Chondrocyte (in vitro differentiated cells): ENCODE results near the gene ASTN2. TPM values are rescaled to one million over a fixed set of nuclear protein-coding genes. Genes with fewer than 3 reads are reported as not detected.

Source experiments
- DNase-seq: peaks from one replicate; pipeline ENCODE4 v3.0.0; 2021; ENCODE audit warnings: mixed read lengths, low spot score
- H3K27ac Mint-ChIP-seq: one replicate; pipeline ENCODE4 v1.8.0; 2021; ENCODE audit warnings: mild to moderate bottlenecking, moderate library complexity, mixed read lengths; ENCODE audit not compliant: unreplicated experiment
- H3K27me3 Mint-ChIP-seq: 2 replicates; pipeline ENCODE4 v1.8.0; 2021; ENCODE audit warnings: low read depth, mixed read lengths
- H3K36me3 Mint-ChIP-seq: 2 replicates; pipeline ENCODE4 v1.8.0; 2021; ENCODE audit warnings: low read depth, mixed read lengths
- H3K4me1 Mint-ChIP-seq: 2 replicates; pipeline ENCODE4 v1.8.0; 2021; ENCODE audit warnings: low read depth, mild to moderate bottlenecking, mixed read lengths
- H3K4me3 Mint-ChIP-seq: one replicate; pipeline ENCODE4 v1.8.0; 2021; ENCODE audit warnings: mild to moderate bottlenecking, moderate library complexity, mixed read lengths; ENCODE audit not compliant: unreplicated experiment
- H3K9me3 Mint-ChIP-seq: 2 replicates; pipeline ENCODE4 v1.8.0; 2021; ENCODE audit warnings: low read depth, mixed read lengths
- total RNA-seq: library from RNA; stranded (reverse); gene quantifications from 3 replicates; pipeline ENCODE4 v1.2.1, GENCODE V29; 2021
- TF ChIP-seq, protein P1 (sequence below): fragments of 200-600 bp; sonication (generic); IDR thresholded peaks from 2 replicates; pipeline ENCODE4 v1.5.0; 2021; ENCODE audit warnings: antibody characterized with exemption, mild to moderate bottlenecking, moderate library complexity

ASTN2 gene
- total RNA-seq, 1 donor from 2014 or later = 3.6 TPM

DNA sequence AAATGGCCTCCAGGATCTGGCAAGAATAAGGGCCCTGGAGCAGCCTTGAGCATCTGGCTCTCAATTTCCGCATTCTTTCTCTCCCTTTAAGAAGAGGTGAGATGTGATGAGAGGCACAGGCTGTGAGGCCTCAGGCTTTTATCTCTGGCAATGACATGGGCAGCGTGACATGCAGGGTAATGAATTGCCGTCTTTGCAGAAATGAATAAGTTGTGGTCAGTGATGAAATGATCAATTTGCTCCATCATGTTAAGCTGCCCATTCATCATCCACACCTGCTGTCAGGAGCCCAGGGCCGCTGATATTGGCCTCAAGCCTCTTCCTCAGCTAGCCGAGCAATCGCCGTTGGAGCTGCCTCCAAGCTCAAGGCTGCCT is 462.4 kb downstream of the ASTN2 start:
- Mint-ChIP-seq H3K27me3 (peaks cover 1% of the 10 kb centered on the region), H3K27ac (no peak overlapping the region), H3K36me3 (no peaks in the 10 kb centered on the region), H3K9me3 (no peaks in the 10 kb centered on the region), H3K4me3 (no peak overlapping the region), H3K4me1 (no peaks in the 10 kb centered on the region)
- TF ChIP-seq, protein P1, sequence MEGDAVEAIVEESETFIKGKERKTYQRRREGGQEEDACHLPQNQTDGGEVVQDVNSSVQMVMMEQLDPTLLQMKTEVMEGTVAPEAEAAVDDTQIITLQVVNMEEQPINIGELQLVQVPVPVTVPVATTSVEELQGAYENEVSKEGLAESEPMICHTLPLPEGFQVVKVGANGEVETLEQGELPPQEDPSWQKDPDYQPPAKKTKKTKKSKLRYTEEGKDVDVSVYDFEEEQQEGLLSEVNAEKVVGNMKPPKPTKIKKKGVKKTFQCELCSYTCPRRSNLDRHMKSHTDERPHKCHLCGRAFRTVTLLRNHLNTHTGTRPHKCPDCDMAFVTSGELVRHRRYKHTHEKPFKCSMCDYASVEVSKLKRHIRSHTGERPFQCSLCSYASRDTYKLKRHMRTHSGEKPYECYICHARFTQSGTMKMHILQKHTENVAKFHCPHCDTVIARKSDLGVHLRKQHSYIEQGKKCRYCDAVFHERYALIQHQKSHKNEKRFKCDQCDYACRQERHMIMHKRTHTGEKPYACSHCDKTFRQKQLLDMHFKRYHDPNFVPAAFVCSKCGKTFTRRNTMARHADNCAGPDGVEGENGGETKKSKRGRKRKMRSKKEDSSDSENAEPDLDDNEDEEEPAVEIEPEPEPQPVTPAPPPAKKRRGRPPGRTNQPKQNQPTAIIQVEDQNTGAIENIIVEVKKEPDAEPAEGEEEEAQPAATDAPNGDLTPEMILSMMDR = no peak
- no peak for DNase-seq

DNA sequence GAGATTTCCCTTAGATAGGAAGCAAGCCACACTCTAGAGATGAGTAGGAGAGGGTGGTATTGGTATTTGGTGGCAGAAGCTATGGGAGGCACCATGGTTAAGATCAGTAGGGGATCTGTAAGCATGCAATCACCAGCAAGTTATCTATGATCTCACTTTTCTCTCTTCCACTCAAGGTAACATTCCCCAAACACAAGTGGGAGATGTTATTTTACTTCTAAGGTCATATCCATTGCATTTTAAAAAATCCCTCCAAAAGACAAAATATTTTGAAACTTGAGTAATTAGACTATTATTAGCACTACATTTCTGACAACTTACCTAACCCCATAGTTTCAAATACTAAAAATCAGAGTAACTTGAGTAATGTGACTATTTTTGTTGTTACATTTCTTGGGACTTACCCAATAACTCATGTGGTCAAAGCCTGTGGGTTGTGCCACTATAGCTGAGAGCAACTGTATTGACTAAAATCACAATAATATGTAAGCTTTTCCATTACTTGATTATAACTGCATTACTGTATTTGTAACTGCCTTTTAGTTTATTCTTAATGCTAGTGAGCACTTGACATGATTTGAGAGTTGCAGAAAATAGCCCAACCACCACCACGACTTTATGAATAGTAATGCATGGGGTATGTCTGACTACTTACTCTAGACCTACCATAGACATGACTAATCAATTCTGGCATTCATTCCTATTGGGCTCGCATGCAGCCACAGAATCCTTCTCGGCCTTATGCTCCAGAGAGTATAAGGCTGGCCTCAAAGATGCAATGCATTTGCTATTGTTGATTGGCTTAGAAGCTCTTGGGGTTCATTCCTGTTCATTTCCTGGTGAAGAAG is 463.0 kb downstream of the ASTN2 start:
- Mint-ChIP-seq H3K9me3 (no peaks in the 10 kb centered on the region), H3K4me3 (no peak overlapping the region), H3K4me1 (no peaks in the 10 kb centered on the region), H3K27me3 (peaks cover under 1% of the 10 kb centered on the region), H3K27ac (no peak overlapping the region), H3K36me3 (no peaks in the 10 kb centered on the region)
- TF ChIP-seq, protein P1 = no peak
- DNase-seq = no peak

DNA sequence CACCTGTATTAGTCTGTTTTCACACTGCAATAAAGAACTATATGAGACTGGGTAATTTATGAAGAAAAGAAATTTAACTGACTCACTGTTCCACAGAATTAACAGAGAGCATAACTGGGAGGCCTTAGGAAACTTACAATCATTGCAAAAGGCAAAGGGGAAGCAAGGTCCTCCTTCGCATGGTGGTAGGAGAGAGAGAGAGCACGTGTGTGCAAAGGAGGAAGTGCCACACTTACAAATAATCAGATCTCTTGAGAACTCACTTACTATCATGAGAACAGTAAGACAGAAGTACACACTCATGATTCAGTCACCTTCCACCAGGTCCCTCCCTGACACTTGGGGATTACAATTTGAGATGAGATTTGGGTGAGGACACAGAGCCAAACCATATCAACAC is 469.0 kb downstream of the ASTN2 start:
- Mint-ChIP-seq H3K36me3 (no peaks in the 10 kb centered on the region), H3K4me3 (no peak overlapping the region), H3K27ac (no peak overlapping the region), H3K4me1 (no peaks in the 10 kb centered on the region), H3K9me3 (no peaks in the 10 kb centered on the region), H3K27me3 (peaks cover 24% of the 10 kb centered on the region)
- DNase-seq = no peak
- TF ChIP-seq, protein P1 = no peak

DNA sequence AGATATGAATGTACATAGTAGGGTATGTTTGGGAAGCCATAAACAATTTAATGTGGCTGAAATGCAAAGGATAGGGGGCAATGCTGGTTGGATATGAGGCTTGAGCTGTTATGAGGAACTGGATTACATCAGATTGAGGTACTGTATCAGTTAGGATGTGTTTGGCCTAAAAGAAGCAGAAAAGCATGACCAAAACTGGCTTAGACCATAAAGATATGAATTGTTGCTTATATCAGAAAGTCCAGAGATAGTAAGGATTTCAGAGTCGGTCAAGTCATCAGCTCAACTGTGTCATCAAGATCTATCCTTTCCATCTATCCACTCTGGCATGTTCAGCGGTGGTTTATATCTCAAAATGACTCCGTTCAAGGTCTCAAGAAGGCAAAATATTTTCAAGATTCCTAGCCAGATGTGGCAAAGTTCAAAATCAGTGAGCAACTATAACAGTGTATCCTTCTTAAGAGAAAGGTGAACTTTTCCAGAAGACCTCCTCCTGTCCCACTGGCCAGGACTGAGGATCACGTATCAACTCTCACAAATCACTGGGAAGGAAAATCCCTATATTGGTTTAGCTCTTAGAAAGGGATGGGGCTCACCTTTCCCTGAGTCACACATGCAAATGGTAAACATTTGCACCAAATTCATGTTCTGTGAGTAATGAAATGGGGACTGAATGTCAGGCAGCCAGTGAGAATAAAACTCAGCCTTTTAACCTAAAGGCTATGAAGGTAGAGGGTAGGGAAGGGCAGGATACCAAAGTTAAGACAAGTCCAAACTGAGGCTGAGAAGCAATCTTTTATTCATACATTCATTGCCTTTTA is 469.9 kb downstream of the ASTN2 start:
- no peak for DNase-seq
- peaks cover 24% of the 10 kb centered on the region for H3K27me3 Mint-ChIP-seq
- H3K36me3 Mint-ChIP-seq = no peaks in the 10 kb centered on the region
- no peaks in the 10 kb centered on the region for H3K9me3 Mint-ChIP-seq
- TF ChIP-seq, protein P1 = no peak
- no peaks in the 10 kb centered on the region for H3K4me1 Mint-ChIP-seq
- H3K27ac Mint-ChIP-seq = no peak overlapping the region
- no peak overlapping the region for H3K4me3 Mint-ChIP-seq

DNA sequence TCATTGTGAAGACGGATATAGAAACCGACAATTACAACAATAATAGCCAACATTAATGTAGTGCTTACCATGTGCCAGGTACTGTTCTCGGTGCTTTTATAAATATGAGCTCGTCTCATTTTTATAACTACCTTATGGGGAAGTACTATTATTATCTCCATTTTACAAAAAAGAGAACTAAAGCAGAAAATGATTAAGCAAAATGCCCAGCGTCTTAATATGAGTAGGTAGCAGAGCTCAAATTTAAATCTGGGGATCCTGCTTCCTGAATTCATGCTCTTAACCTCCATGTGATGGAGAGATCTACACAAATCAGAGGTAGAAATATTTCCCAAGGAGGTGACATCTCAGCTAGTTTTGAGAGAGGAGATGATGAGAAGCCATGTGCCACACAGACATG is 470.9 kb downstream of the ASTN2 start:
- no peak for DNase-seq
- H3K4me1 Mint-ChIP-seq = no peaks in the 10 kb centered on the region
- H3K27me3 Mint-ChIP-seq = peaks cover 24% of the 10 kb centered on the region
- no peak overlapping the region for H3K27ac Mint-ChIP-seq
- no peaks in the 10 kb centered on the region for H3K9me3 Mint-ChIP-seq
- H3K36me3 Mint-ChIP-seq = no peaks in the 10 kb centered on the region
- TF ChIP-seq, protein P1 = no peak
- no peak overlapping the region for H3K4me3 Mint-ChIP-seq
